Renal pelvis (tissue), 4 donors: ENCODE measurements around the gene IRX4. TPM values are rescaled to one million over a fixed set of nuclear protein-coding genes. Genes with fewer than 3 reads are reported as not detected.

Experiments
- DNase-seq: peaks from one replicate; pipeline ENCODE4 v3.0.0-alpha.2; 2013
- polyA plus RNA-seq, 3 donors: library from polyadenylated mRNA; unstranded; fragments of 120-200 nt; gene quantifications; one replicate each; pipeline ENCODE4 v1.2.1, GENCODE V29; 2013; ENCODE audit not compliant: insufficient read length in 3 of 3

Gene IRX4
- polyA plus RNA-seq, 3 donors: 0.48 to 0.65 (median 0.51) TPM

GRCh38 chr5:1892685-1893445 is 10.1 kb upstream of the IRX4 start:
- DNase-seq: no peak

- no peak for DNase-seq
Measured at GRCh38 chr5:1892211-1892610, 9.5 kb upstream of the IRX4 start.

GRCh38 chr5:1891391-1891790 is 8.7 kb upstream of the IRX4 start:
- DNase-seq: no peak

GRCh38 chr5:1890296-1890695 is 7.6 kb upstream of the IRX4 start:
- no peak for DNase-seq

- no peak for DNase-seq
Measured at GRCh38 chr5:1889321-1890065, 6.8 kb upstream of the IRX4 start.

GRCh38 chr5:1888541-1889251 is 6.0 kb upstream of the IRX4 start:
- DNase-seq: no peak

- no peak for DNase-seq
Measured at GRCh38 chr5:1887588-1888360, 5.0 kb upstream of the IRX4 start.

GRCh38 chr5:1886846-1887587 is 4.3 kb upstream of the IRX4 start:
- DNase-seq: no peak

- no peak for DNase-seq
Measured at GRCh38 chr5:1885868-1886845, 3.4 kb upstream of the IRX4 start.

- no peak for DNase-seq
Measured at GRCh38 chr5:1885404-1885755, 2.7 kb upstream of the IRX4 start.

- DNase-seq: no peak
Measured at GRCh38 chr5:1884678-1885403, 2.1 kb upstream of the IRX4 start.

- DNase-seq: no peak
Measured at GRCh38 chr5:1883925-1884677, 1.4 kb upstream of the IRX4 start.

- no peak for DNase-seq
Measured at GRCh38 chr5:1883120-1883924, 597 bp upstream of the IRX4 start.

- no peak for DNase-seq
Measured at GRCh38 chr5:1881731-1882336, 891 bp downstream of the IRX4 start.

GRCh38 chr5:1881098-1881572 is 1.6 kb downstream of the IRX4 start:
- DNase-seq: no peak

GRCh38 chr5:1880377-1881025 is 2.2 kb downstream of the IRX4 start:
- DNase-seq: no peak
